ENCODE measurements around the gene ERICH6.

- TF ChIP-seq, protein P1, sequence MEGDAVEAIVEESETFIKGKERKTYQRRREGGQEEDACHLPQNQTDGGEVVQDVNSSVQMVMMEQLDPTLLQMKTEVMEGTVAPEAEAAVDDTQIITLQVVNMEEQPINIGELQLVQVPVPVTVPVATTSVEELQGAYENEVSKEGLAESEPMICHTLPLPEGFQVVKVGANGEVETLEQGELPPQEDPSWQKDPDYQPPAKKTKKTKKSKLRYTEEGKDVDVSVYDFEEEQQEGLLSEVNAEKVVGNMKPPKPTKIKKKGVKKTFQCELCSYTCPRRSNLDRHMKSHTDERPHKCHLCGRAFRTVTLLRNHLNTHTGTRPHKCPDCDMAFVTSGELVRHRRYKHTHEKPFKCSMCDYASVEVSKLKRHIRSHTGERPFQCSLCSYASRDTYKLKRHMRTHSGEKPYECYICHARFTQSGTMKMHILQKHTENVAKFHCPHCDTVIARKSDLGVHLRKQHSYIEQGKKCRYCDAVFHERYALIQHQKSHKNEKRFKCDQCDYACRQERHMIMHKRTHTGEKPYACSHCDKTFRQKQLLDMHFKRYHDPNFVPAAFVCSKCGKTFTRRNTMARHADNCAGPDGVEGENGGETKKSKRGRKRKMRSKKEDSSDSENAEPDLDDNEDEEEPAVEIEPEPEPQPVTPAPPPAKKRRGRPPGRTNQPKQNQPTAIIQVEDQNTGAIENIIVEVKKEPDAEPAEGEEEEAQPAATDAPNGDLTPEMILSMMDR (IDR thresholded peaks at IDR 0.05) = no peak
- TF ChIP-seq POLR2A (IDR thresholded peaks at IDR 0.05) = no peak
Measured at GRCh38 chr3:150623945-150624344, 79.8 kb downstream of the ERICH6 start.

All from body of pancreas (tissue), 4 donors.